ENCODE results near the gene OR5D13.

GRCh38 chr11:55806248-55806647 is 33.0 kb downstream of the OR5D13 start:
- TF ChIP-seq NPAS2 (CRISPR knock-in tag; IDR thresholded peaks at IDR 0.05; ENCODE audit: borderline replicate concordance) (no peak), AFF4 (CRISPR knock-in tag; IDR thresholded peaks at IDR 0.05) (no peak), ARNT2 (CRISPR knock-in tag; IDR thresholded peaks at IDR 0.05; ENCODE audit: low read depth) (no peak)
